Breast epithelium (tissue), 4 donors: ENCODE results near the gene GALNTL6. TPM values are rescaled to one million over a fixed set of nuclear protein-coding genes. Genes with fewer than 3 reads are reported as not detected.
"Not testable (repeated sequence)": the region's sequence is repeated elsewhere in the genome, so short reads cannot be mapped to it uniquely, and the experiment has no call there.

Experiments used
- DNase-seq, 2 donors: peaks; one replicate each; pipeline ENCODE4 v3.0.0-alpha.2; 2019; ENCODE audit warnings: low spot score in 2 of 2
- H3K27ac ChIP-seq, 2 donors: fragments of 200-600 bp; sonication (generic) in 1 of 2; one replicate each; pipeline ENCODE4 v1.5.1; 2016 to 2019; ENCODE audit warnings: mild to moderate bottlenecking in 1 of 2
- H3K27me3 ChIP-seq, 2 donors: fragments of 200-600 bp; sonication (generic) in 1 of 2; one replicate each; pipeline versions ENCODE4 v1.5.1 to v1.6.0; 2017 to 2019; ENCODE audit warnings: control low read depth in 1 of 2, mild to moderate bottlenecking in 1 of 2
- H3K36me3 ChIP-seq: fragments of 200-600 bp; one replicate; pipeline ENCODE4 v1.5.1; 2019
- H3K4me1 ChIP-seq, 2 donors: fragments of 200-600 bp; sonication (generic); one replicate each; pipeline ENCODE4 v1.5.1; 2016 to 2019; ENCODE audit warnings: control low read depth in 1 of 2
- H3K4me3 ChIP-seq, 3 donors: fragments of 200-600 bp; sonication (generic); 1 replicate in 2 of 3; 2 replicates in 1 of 3; pipeline ENCODE4 v1.5.1; 2016 to 2019; ENCODE audit warnings: mild to moderate bottlenecking in 3 of 3, moderate library complexity in 2 of 3
- H3K9me3 ChIP-seq, 2 donors: fragments of 200-600 bp; sonication (generic) in 1 of 2; one replicate each; pipeline ENCODE4 v1.5.1; 2016 to 2019; ENCODE audit warnings: control low read depth in 1 of 2
- CTCF ChIP-seq, 3 donors: fragments of 450-650 bp; IDR thresholded peaks; one replicate each; pipeline ENCODE4 v1.5.1; 2016 to 2017; ENCODE audit warnings: antibody characterized with exemption in 3 of 3, mild to moderate bottlenecking in 3 of 3, moderate library complexity in 3 of 3
- POLR2A ChIP-seq: fragments of 450-650 bp; IDR thresholded peaks from one replicate; pipeline ENCODE4 v1.6.1; 2016; ENCODE audit warnings: antibody characterized with exemption, mild to moderate bottlenecking, moderate library complexity
- POLR2AphosphoS5 ChIP-seq, 3 donors: sonication (generic); formaldehyde crosslinking; IDR thresholded peaks; one replicate each; pipeline ENCODE4 v1.6.1; 2017; ENCODE audit warnings: antibody characterized with exemption in 3 of 3
- intact Hi-C: fragments of 100-400 bp; cut with DNase I; formaldehyde crosslinking; loops from one replicate; pipeline ENCODE4 v1.15.1; 2023; ENCODE audit warnings: low total_unique reads
- total RNA-seq, 3 donors: library from RNA; depleted of rRNA; stranded (reverse); fragments of >200 nt; gene quantifications; one replicate each; pipeline ENCODE4 v1.1.0, GENCODE V29; 2016

GALNTL6 gene
- total RNA-seq, 3 donors from 2014 or later = 0.29 to 0.98 TPM; not detected in 1

- no peak for TF ChIP-seq POLR2AphosphoS5 (IDR thresholded peaks at IDR 0.05)
- TF ChIP-seq CTCF (IDR thresholded peaks at IDR 0.05) = no peak
- TF ChIP-seq POLR2A = no peak
- Histone ChIP-seq H3K27ac (no peak overlapping the region), H3K27me3 (no peaks in the 10 kb centered on the region), H3K4me1 (no peaks in the 10 kb centered on the region), H3K36me3 (no peaks in the 10 kb centered on the region), H3K9me3 (no peaks in the 10 kb centered on the region), H3K4me3 (no peak overlapping the region)
- no peak for DNase-seq
- intact Hi-C loops = no loop called here
These were observed 1200.9 kb downstream of the GALNTL6 start for GRCh38 chr4:173014113-173014558.

- intact Hi-C loops = no loop called here
- no peaks in the 10 kb centered on the region for H3K9me3 ChIP-seq
- no peaks in the 10 kb centered on the region for H3K4me1 ChIP-seq
- DNase-seq = no peak
- no peaks in the 10 kb centered on the region for H3K27me3 ChIP-seq
- TF ChIP-seq POLR2AphosphoS5 (IDR thresholded peaks at IDR 0.05) (no peak), POLR2A (no peak), CTCF (IDR thresholded peaks at IDR 0.05) (no peak)
- H3K4me3 ChIP-seq = no peak overlapping the region
- no peak overlapping the region for H3K27ac ChIP-seq
- H3K36me3 ChIP-seq = no peaks in the 10 kb centered on the region
These were observed 1201.6 kb downstream of the GALNTL6 start for GRCh38 chr4:173014836-173015235.

GRCh38 chr4:173017802-173018201, 1204.6 kb downstream of the GALNTL6 start:
- H3K4me3 ChIP-seq = no peak overlapping the region
- intact Hi-C loops = no loop called here
- no peak for TF ChIP-seq POLR2AphosphoS5 (IDR thresholded peaks at IDR 0.05)
- TF ChIP-seq POLR2A = no peak
- no peak for TF ChIP-seq CTCF (IDR thresholded peaks at IDR 0.05)
- no peaks in the 10 kb centered on the region for H3K9me3 ChIP-seq
- no peak overlapping the region for H3K27ac ChIP-seq
- no peaks in the 10 kb centered on the region for H3K36me3 ChIP-seq
- H3K4me1 ChIP-seq = no peaks in the 10 kb centered on the region
- H3K27me3 ChIP-seq = no peaks in the 10 kb centered on the region
- DNase-seq = no peak

- no peak for DNase-seq
- TF ChIP-seq CTCF (IDR thresholded peaks at IDR 0.05) (no peak), POLR2A (no peak), POLR2AphosphoS5 (IDR thresholded peaks at IDR 0.05) (no peak)
- H3K4me3 ChIP-seq = no peak overlapping the region
- no peak overlapping the region for H3K27ac ChIP-seq
- H3K4me1 ChIP-seq = no peaks in the 10 kb centered on the region
- no peaks in the 10 kb centered on the region for H3K9me3 ChIP-seq
- intact Hi-C loops = no loop called here
- H3K36me3 ChIP-seq = no peaks in the 10 kb centered on the region
- no peaks in the 10 kb centered on the region for H3K27me3 ChIP-seq
These were observed 1205.2 kb downstream of the GALNTL6 start for GRCh38 chr4:173018446-173018845.

GRCh38 chr4:173019664-173020063, 1206.5 kb downstream of the GALNTL6 start:
- no peaks in the 10 kb centered on the region for H3K36me3 ChIP-seq
- intact Hi-C loops = loop anchor here (10.0 kb wide), 1 partner anchor 235 kb away; no protein-coding TSS in a partner anchor
- no peak overlapping the region for H3K27ac ChIP-seq
- H3K4me1 ChIP-seq = no peaks in the 10 kb centered on the region
- H3K27me3 ChIP-seq = no peaks in the 10 kb centered on the region
- DNase-seq = no peak
- no peak overlapping the region for H3K4me3 ChIP-seq
- TF ChIP-seq CTCF (IDR thresholded peaks at IDR 0.05) (no peak), POLR2AphosphoS5 (IDR thresholded peaks at IDR 0.05) (no peak), POLR2A (no peak)
- H3K9me3 ChIP-seq = no peaks in the 10 kb centered on the region

GRCh38 chr4:173021746-173022573, 1208.8 kb downstream of the GALNTL6 start:
- H3K27me3 ChIP-seq, H3K36me3 ChIP-seq, H3K4me3 ChIP-seq, DNase-seq, H3K9me3 ChIP-seq, H3K4me1 ChIP-seq, H3K27ac ChIP-seq: not testable (repeated sequence)
- intact Hi-C loops = loop anchor here (10.0 kb wide), 1 partner anchor 233 kb away; no protein-coding TSS in a partner anchor
